ENCODE data around the gene PIK3R1. TPM values are rescaled to one million over a fixed set of nuclear protein-coding genes. Genes with fewer than 3 reads are reported as not detected.

Gene PIK3R1
- total RNA-seq, 4 donors from 2014 or later = 44.9 to 222 (median 81.6) TPM

DNA sequence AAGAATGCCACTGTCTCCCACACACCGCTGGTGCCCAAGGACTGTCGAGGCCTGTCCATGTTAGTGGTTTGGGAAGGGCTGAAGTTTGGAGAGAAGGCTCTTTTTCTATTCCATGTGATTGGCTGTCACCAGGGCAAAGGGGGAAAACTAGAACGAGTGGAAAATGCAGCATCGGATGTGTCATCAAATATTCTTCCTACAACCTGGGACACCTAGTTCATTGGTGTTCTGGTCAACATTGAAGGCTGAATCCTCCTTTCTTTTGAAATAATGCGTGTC, 53.2 kb downstream of the PIK3R1 start:
- H3K36me3 ChIP-seq = peaks cover 0 to 4% (median 0%) of the 10 kb centered on the region in 4 donors
- H3K4me3 ChIP-seq = no peak overlapping the region
- DNase-seq = no peak
- TF ChIP-seq POLR2AphosphoS5 (IDR thresholded peaks at IDR 0.05) (no peak), CTCF (IDR thresholded peaks at IDR 0.05) (no peak), EP300 (IDR thresholded peaks at IDR 0.05; ENCODE audit: low read depth) (no peak), POLR2A (IDR thresholded peaks at IDR 0.05) (no peak)
- 89 to 90% methylated on average over 3 to 5 of the region's 5 CpGs for WGBS, 2 donors (ENCODE audit: low coverage in 1 of 2)
- peak overlapping the region; percentile 62 to 76 (median 74) for H3K27ac ChIP-seq
- peaks cover 61 to 94% (median 77%) of the 10 kb centered on the region in 4 donors for H3K4me1 ChIP-seq
- in situ Hi-C loops (cut with MboI; ENCODE audit: low pct_ligation_motif_present in 1 of 4, low pct_unique_long_range_greater_than_20kb in 1 of 4, low sequenced_read_pairs in 3 of 4) = loop anchor here in 1 of 4 donors (25.0 kb wide), 1 partner anchor 1031 kb away; no protein-coding TSS in a partner anchor
- no peaks in the 10 kb centered on the region for H3K27me3 ChIP-seq
- intact Hi-C loops (cut with DNase I; ENCODE audit: low total_unique reads) = no loop called here
- no peaks in the 10 kb centered on the region for H3K9me3 ChIP-seq

GRCh38 chr5:68269820-68270219, 54.3 kb downstream of the PIK3R1 start:
- Histone ChIP-seq H3K4me1 (peaks cover 52 to 85% (median 74%) of the 10 kb centered on the region in 4 donors), H3K4me3 (no peak overlapping the region), H3K36me3 (peaks cover 0 to 13% (median under 1%) of the 10 kb centered on the region in 4 donors), H3K27ac (peak overlapping the region in 3 of 4 donors; percentile 62 to 76 (median 75)), H3K27me3 (no peaks in the 10 kb centered on the region), H3K9me3 (no peaks in the 10 kb centered on the region)
- intact Hi-C loops (cut with DNase I; ENCODE audit: low total_unique reads) (no loop called here), in situ Hi-C loops (cut with MboI; ENCODE audit: low pct_ligation_motif_present in 1 of 4, low pct_unique_long_range_greater_than_20kb in 1 of 4, low sequenced_read_pairs in 3 of 4) (loop anchor here in 1 of 4 donors (25.0 kb wide), 1 partner anchor 1033 kb away; no protein-coding TSS in a partner anchor)
- 65 to 79% methylated on average over 2 of the region's 2 CpGs for WGBS, 2 donors (ENCODE audit: low coverage in 1 of 2)
- no peak for DNase-seq
- no peak for TF ChIP-seq POLR2AphosphoS5 (IDR thresholded peaks at IDR 0.05)
- no peak for TF ChIP-seq CTCF (IDR thresholded peaks at IDR 0.05)
- TF ChIP-seq POLR2A (IDR thresholded peaks at IDR 0.05) = no peak
- TF ChIP-seq EP300 (IDR thresholded peaks at IDR 0.05; ENCODE audit: low read depth) = no peak

GRCh38 chr5:68270399-68270975, 54.9 kb downstream of the PIK3R1 start:
- in situ Hi-C loops (cut with MboI; ENCODE audit: low pct_ligation_motif_present in 1 of 4, low pct_unique_long_range_greater_than_20kb in 1 of 4, low sequenced_read_pairs in 3 of 4) = loop anchor here in 1 of 4 donors (25.0 kb wide), 1 partner anchor 1033 kb away; no protein-coding TSS in a partner anchor
- intact Hi-C loops (cut with DNase I; ENCODE audit: low total_unique reads) = no loop called here

GRCh38 chr5:68271124-68271523, 55.6 kb downstream of the PIK3R1 start:
- DNase-seq = no peak
- Histone ChIP-seq H3K27me3 (no peaks in the 10 kb centered on the region), H3K9me3 (no peaks in the 10 kb centered on the region), H3K4me1 (peaks cover 41 to 72% (median 63%) of the 10 kb centered on the region in 4 donors), H3K4me3 (no peak overlapping the region), H3K27ac (peak overlapping the region; percentile 18 to 73 (median 46)), H3K36me3 (peaks cover 0 to 13% (median 5%) of the 10 kb centered on the region in 4 donors)
- in situ Hi-C loops (cut with MboI; ENCODE audit: low pct_ligation_motif_present in 1 of 4, low pct_unique_long_range_greater_than_20kb in 1 of 4, low sequenced_read_pairs in 3 of 4) (loop anchor here in 1 of 4 donors (25.0 kb wide), 1 partner anchor 1034 kb away; no protein-coding TSS in a partner anchor), intact Hi-C loops (cut with DNase I; ENCODE audit: low total_unique reads) (no loop called here)
- WGBS, 2 donors (ENCODE audit: low coverage in 1 of 2) = 63% methylated on average over 5 of the region's 5 CpGs; no CpG with 5 or more reads in 1 of the 2 donors
- TF ChIP-seq CTCF (IDR thresholded peaks at IDR 0.05) (no peak), POLR2A (IDR thresholded peaks at IDR 0.05) (no peak), EP300 (IDR thresholded peaks at IDR 0.05; ENCODE audit: low read depth) (no peak), POLR2AphosphoS5 (IDR thresholded peaks at IDR 0.05) (no peak)

More at GRCh38 chr5:68270399-68270975, 54.9 kb downstream of the PIK3R1 start:
- TF ChIP-seq EP300 (IDR thresholded peaks at IDR 0.05; ENCODE audit: low read depth) = no peak
- TF ChIP-seq POLR2AphosphoS5 (IDR thresholded peaks at IDR 0.05) = no peak
- TF ChIP-seq POLR2A (IDR thresholded peaks at IDR 0.05) = no peak
- TF ChIP-seq CTCF (IDR thresholded peaks at IDR 0.05) = no peak
- no peak for DNase-seq
- Histone ChIP-seq H3K27me3 (no peaks in the 10 kb centered on the region), H3K27ac (peak overlapping the region in 2 of 4 donors; percentile 18 to 62), H3K4me3 (no peak overlapping the region), H3K9me3 (no peaks in the 10 kb centered on the region), H3K36me3 (peaks cover 0 to 13% (median 4%) of the 10 kb centered on the region in 4 donors), H3K4me1 (peaks cover 45 to 79% (median 70%) of the 10 kb centered on the region in 4 donors)
